SK-N-MC (cell line): ENCODE measurements around the gene C1QL4.

ENCODE experiments used
- DNase-seq: peaks from one replicate; pipeline ENCODE4 v3.0.0-alpha.2; 2011; ENCODE audit warnings: low read depth, low spot score
- H3K27ac ChIP-seq: fragments of 200-600 bp; sonication (generic); 2 replicates; pipeline ENCODE4 v1.5.1; 2016; ENCODE audit warnings: mixed run types
- H3K36me3 ChIP-seq: fragments of 200-600 bp; sonication (generic); 2 replicates; pipeline ENCODE4 v1.6.1; 2017; ENCODE audit warnings: antibody characterized with exemption, low read length, mixed read lengths; ENCODE audit not compliant: insufficient read depth
- H3K4me3 ChIP-seq: fragments of 200-600 bp; sonication (generic); 2 replicates; pipeline ENCODE4 v1.5.1; 2016
- H3K9ac ChIP-seq: fragments of 200-600 bp; sonication (generic); 2 replicates; pipeline ENCODE4 v1.8.0; 2017; ENCODE audit warnings: mixed run types, mixed read lengths; ENCODE audit not compliant: insufficient read length
- H3K9me3 ChIP-seq: fragments of 200-600 bp; sonication (generic); 2 replicates; pipeline ENCODE4 v1.6.1; 2017; ENCODE audit warnings: low read depth, mild to moderate bottlenecking, antibody characterized with exemption, low read length, moderate library complexity, mixed read lengths
- EZH2 ChIP-seq: fragments of 200-600 bp; sonication (generic); IDR thresholded peaks from one replicate; pipeline ENCODE4 v1.6.1; 2017; ENCODE audit warnings: antibody characterized with exemption
- FOXP2 ChIP-seq: optimal IDR thresholded peaks from 2 replicates; pipeline ENCODE3; 2011; ENCODE audit warnings: mild to moderate bottlenecking, moderate library complexity; ENCODE audit not compliant: insufficient read depth; ENCODE audit errors: extremely low read length, control extremely low read depth
- POLR2AphosphoS5 ChIP-seq: IDR thresholded peaks from 2 replicates; pipeline ENCODE4 v1.6.1; 2012; ENCODE audit warnings: mild to moderate bottlenecking, low read depth, low read length, borderline replicate concordance

C1QL4 gene

GRCh38 chr12:49305762-49306510 is 31.1 kb downstream of the C1QL4 start:
- Histone ChIP-seq H3K9ac (no peak overlapping the region), H3K36me3 (no peaks in the 10 kb centered on the region), H3K27ac (no peak overlapping the region), H3K4me3 (no peak overlapping the region), H3K9me3 (no peaks in the 10 kb centered on the region)
- no peak for DNase-seq
- TF ChIP-seq FOXP2 = no peak
- no peak for TF ChIP-seq EZH2
- TF ChIP-seq POLR2AphosphoS5 = no peak

GRCh38 chr12:49304161-49304560 is 32.8 kb downstream of the C1QL4 start:
- DNase-seq = no peak
- H3K27ac ChIP-seq = no peak overlapping the region

GRCh38 chr12:49301760-49302159 is 35.2 kb downstream of the C1QL4 start:
- H3K4me3 ChIP-seq = no peak overlapping the region
- no peak overlapping the region for H3K27ac ChIP-seq
- TF ChIP-seq POLR2AphosphoS5 (no peak), FOXP2 (no peak), EZH2 (no peak)
- no peak overlapping the region for H3K9ac ChIP-seq
- no peak for DNase-seq
- H3K36me3 ChIP-seq = no peaks in the 10 kb centered on the region
- H3K9me3 ChIP-seq = no peaks in the 10 kb centered on the region

More at GRCh38 chr12:49304161-49304560, 32.8 kb downstream of the C1QL4 start:
- no peak overlapping the region for H3K9ac ChIP-seq
- TF ChIP-seq EZH2 (no peak), FOXP2 (no peak), POLR2AphosphoS5 (no peak)
- H3K9me3 ChIP-seq = no peaks in the 10 kb centered on the region
- H3K4me3 ChIP-seq = no peak overlapping the region
- H3K36me3 ChIP-seq = no peaks in the 10 kb centered on the region

GRCh38 chr12:49298160-49298559 is 38.8 kb downstream of the C1QL4 start:
- no peaks in the 10 kb centered on the region for H3K9me3 ChIP-seq
- no peaks in the 10 kb centered on the region for H3K36me3 ChIP-seq
- no peak overlapping the region; the same call in 1 of the 2 replicates for H3K4me3 ChIP-seq
- H3K9ac ChIP-seq = no peak overlapping the region
- H3K27ac ChIP-seq = no peak overlapping the region
- no peak for DNase-seq
- TF ChIP-seq FOXP2 (no peak), EZH2 (no peak), POLR2AphosphoS5 (no peak)

- DNase-seq = no peak
- Histone ChIP-seq H3K27ac (no peak overlapping the region), H3K4me3 (peak overlapping the region; percentile 66), H3K9me3 (no peaks in the 10 kb centered on the region), H3K9ac (peak overlapping the region; percentile 45), H3K36me3 (no peaks in the 10 kb centered on the region)
- TF ChIP-seq FOXP2 (no peak), EZH2 (no peak), POLR2AphosphoS5 (no peak)
Observed at GRCh38 chr12:49297695-49298060, 39.3 kb downstream of the C1QL4 start.

- H3K4me3 ChIP-seq = peak overlapping the region; percentile 66
- DNase-seq = no peak
- H3K9ac ChIP-seq = peak overlapping the region; percentile 45
Observed at GRCh38 chr12:49296836-49297694, 39.9 kb downstream of the C1QL4 start.

GRCh38 chr12:49296034-49296835 is 40.8 kb downstream of the C1QL4 start:
- H3K9ac ChIP-seq = no peak overlapping the region
- H3K27ac ChIP-seq = no peak overlapping the region
- TF ChIP-seq FOXP2 = no peak
- no peak overlapping the region for H3K4me3 ChIP-seq
- H3K9me3 ChIP-seq = no peaks in the 10 kb centered on the region
- H3K36me3 ChIP-seq = no peaks in the 10 kb centered on the region
- DNase-seq = no peak

More at GRCh38 chr12:49296836-49297694, 39.9 kb downstream of the C1QL4 start:
- Histone ChIP-seq H3K9me3 (no peaks in the 10 kb centered on the region), H3K36me3 (no peaks in the 10 kb centered on the region), H3K27ac (no peak overlapping the region)
- no peak for TF ChIP-seq FOXP2
- no peak for TF ChIP-seq EZH2
- no peak for TF ChIP-seq POLR2AphosphoS5
